H7 (cell line): ENCODE results near the gene AQR. TPM values are rescaled to one million over a fixed set of nuclear protein-coding genes. Genes with fewer than 3 reads are reported as not detected.

ENCODE experiments used
- DNase-seq: peaks from one replicate; pipeline ENCODE4 v3.0.0; 2012
- H3K27me3 ChIP-seq: 2 replicates; pipeline ENCODE4 v1.6.0; 2011; ENCODE audit warnings: mild to moderate bottlenecking, low read length; ENCODE audit not compliant: control insufficient read depth, insufficient read depth
- H3K36me3 ChIP-seq: replicated peaks from 2 replicates; pipeline ENCODE4 v1.5.1; 2011; ENCODE audit warnings: low read length; ENCODE audit not compliant: control insufficient read depth, insufficient read depth
- H3K4me3 ChIP-seq: 2 replicates; pipeline ENCODE4 v1.5.1; 2011; ENCODE audit warnings: low read depth, mild to moderate bottlenecking, control low read depth, low read length, moderate library complexity; ENCODE audit not compliant: insufficient read depth
- total RNA-seq: library from RNA; depleted of rRNA; stranded (reverse); fragments of >200 nt; shearing (Covaris generic); gene quantifications from 2 replicates; pipeline ENCODE4 v1.2.3, GENCODE V29; 2014

The AQR gene
- total RNA-seq, 1 experiment from 2014 or later = 36.9 TPM

DNA sequence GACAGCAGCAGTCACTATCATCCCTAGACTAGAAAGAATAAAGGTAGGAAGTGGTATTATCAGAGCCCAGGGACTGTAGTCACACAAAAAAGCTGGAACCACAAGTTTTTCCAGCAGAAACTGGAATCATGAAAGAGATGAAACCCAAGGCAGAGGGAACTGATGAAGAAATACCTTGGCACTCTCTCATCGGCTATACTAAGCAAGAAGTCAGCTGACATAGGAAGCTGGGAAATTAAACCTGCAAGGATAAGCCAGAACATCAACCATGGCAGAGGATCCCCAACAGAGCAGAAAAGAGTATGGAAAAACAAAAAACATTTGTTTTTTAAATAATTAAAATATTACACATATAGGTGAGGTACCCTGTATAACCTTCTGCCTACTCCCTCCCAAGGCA, 86.5 kb downstream of the AQR start:
- H3K4me3 ChIP-seq = no peak overlapping the region
- DNase-seq = no peak
- no peaks in the 10 kb centered on the region for H3K27me3 ChIP-seq
- peaks cover 4% of the 10 kb centered on the region for H3K36me3 ChIP-seq

DNA sequence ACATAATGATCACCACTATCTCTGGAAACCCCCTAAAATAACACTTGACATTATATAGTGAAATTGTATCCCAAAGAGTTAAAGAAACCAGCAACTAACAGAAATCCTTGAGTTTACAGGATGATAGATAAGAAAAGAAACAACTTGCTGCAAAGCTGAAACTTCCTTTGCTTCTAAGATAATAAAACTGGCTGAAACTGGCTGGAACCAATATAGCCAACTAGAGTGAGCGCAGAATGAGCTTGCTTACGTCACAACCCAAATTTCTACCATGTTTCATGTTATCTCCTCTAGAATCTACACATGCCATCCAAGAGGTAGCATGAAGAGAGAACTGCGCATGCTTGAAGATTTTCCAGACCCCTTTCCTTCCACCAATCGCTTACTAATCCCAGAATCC, 90.4 kb downstream of the AQR start:
- no peak for DNase-seq
- no peak overlapping the region for H3K4me3 ChIP-seq
- H3K36me3 ChIP-seq = peaks cover 6% of the 10 kb centered on the region
- no peaks in the 10 kb centered on the region for H3K27me3 ChIP-seq

DNA sequence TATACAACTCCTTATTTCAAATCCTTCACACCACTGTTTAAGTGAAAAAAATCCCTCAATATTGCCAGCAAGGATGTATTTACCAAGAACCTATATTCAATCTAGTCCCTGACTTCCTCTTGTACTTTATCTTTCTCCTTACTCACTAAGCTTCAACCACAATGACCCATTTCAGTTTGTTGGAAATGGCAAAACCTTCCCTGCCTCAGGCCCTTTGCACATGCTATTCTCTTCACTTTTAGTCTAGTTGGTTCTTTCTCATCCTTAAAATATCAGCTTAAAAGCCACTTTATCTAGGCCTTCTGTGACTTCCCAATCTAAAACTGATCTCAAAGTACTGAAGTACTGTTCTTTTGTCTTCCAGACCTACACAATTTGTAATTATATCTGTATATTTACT, 92.9 kb downstream of the AQR start:
- DNase-seq = no peak
- H3K36me3 ChIP-seq = peaks cover 5% of the 10 kb centered on the region
- no peaks in the 10 kb centered on the region for H3K27me3 ChIP-seq
- no peak overlapping the region for H3K4me3 ChIP-seq

GRCh38 chr15:34869110-34869509, 100.4 kb downstream of the AQR start:
- Histone ChIP-seq H3K4me3 (no peak overlapping the region), H3K36me3 (peaks cover 2% of the 10 kb centered on the region), H3K27me3 (no peaks in the 10 kb centered on the region)
- DNase-seq = no peak

GRCh38 chr15:34865531-34865930, 104.0 kb downstream of the AQR start:
- Histone ChIP-seq H3K4me3 (no peak overlapping the region), H3K36me3 (peaks cover 4% of the 10 kb centered on the region), H3K27me3 (no peaks in the 10 kb centered on the region)
- DNase-seq = no peak

GRCh38 chr15:34861214-34861613, 108.3 kb downstream of the AQR start:
- H3K27me3 ChIP-seq = no peaks in the 10 kb centered on the region
- peaks cover 8% of the 10 kb centered on the region for H3K36me3 ChIP-seq
- H3K4me3 ChIP-seq = no peak overlapping the region
- no peak for DNase-seq

DNA sequence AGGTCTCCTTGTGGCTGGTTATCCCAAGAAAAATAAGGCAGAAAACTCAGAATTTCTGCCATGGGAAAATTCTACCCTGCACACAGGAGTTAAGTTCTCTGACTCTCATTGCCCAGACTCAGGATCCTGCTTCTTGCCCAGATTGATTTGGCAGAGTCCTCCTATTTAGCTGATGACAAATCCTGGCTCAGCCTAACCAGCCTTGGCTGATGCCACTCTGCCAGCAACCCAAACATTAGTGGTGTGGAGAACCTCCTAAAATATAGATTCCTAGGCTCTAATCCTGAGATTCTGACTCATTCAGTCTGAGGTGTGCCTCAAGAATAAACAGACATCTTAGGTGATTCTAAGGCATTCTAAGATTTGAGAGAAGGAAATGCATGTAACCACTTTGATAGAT, 113.6 kb downstream of the AQR start:
- no peak overlapping the region for H3K4me3 ChIP-seq
- peaks cover 10% of the 10 kb centered on the region for H3K36me3 ChIP-seq
- DNase-seq = no peak
- H3K27me3 ChIP-seq = no peaks in the 10 kb centered on the region

- peaks cover 10% of the 10 kb centered on the region for H3K36me3 ChIP-seq
- DNase-seq = no peak
- H3K27me3 ChIP-seq = no peaks in the 10 kb centered on the region
- H3K4me3 ChIP-seq = no peak overlapping the region
These were observed 114.1 kb downstream of the AQR start for GRCh38 chr15:34855413-34855812.

DNA sequence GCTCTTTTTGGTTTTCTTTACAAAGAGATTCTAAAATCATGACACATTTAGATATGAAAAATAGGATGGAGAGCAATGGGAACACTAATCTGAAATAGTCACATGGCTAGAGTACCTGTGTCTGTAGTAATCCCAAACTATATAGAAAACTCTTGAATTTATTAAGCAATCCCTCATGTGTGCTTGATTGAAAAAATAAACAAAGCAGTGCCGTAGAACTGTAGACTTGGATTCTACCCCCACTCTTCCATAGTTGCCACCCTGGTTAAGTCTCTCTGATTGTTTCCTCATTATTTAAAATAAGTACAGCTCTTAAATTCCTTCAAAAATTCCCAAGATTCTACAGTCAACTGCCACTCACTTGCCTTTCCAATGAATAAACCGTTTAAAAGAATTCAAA, 115.3 kb downstream of the AQR start:
- no peak for DNase-seq
- no peaks in the 10 kb centered on the region for H3K27me3 ChIP-seq
- H3K4me3 ChIP-seq = no peak overlapping the region
- peaks cover 10% of the 10 kb centered on the region for H3K36me3 ChIP-seq

DNA sequence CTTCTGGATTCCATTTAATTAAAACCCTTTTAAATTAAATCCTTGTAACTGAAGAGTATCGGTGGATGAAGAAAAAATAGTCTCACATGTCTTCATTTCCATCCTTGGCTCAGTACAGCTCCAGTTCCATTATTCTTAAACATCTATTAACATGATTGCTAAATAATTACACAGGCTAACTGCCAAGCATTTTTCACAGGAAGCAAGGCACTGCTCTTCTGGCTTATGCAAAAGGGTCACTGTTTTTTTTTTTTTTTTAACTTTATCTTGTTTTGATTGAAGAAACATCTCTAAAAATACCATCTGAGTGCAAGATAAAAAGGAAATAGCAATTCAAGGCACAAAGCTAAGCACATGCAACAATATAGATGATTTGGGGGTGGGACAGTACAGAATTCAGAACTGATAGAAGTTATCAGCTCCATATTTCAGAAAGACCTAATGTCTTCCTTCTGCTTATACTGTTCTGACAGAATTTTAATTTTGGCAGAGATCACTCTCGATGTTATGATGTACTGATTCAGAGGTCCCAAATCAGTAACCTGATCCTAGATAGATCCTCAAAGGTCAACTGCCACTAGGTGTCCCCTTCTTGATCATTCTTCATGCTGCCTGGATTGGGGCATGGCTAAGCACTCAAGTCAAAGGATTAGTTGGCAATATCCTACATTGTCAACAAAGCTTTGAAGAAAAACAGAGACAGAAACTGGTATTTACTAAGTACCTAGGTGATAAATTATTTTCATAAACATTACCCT, 116.4 kb downstream of the AQR start:
- H3K27me3 ChIP-seq = no peaks in the 10 kb centered on the region
- peaks cover 10% of the 10 kb centered on the region for H3K36me3 ChIP-seq
- peak; percentile 9 for DNase-seq
- H3K4me3 ChIP-seq = no peak overlapping the region

DNA sequence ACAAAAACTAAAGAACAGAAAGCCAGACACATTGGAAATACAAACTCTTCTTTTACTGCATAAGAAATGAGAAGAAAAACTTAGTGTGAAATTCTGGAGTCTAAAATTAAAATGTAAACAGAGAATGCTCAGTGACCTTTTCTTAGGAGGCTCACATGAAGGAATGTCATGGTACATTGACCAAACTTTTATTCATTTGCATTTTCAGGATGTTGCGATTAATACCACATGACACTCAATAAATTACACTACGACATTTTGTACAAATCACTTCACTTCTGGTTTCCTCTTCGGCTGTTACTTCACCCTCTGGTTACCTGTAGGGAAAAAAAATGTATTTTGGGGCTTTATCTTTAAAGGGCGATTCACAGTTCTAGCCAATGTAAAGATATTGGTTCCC, 117.8 kb downstream of the AQR start:
- H3K4me3 ChIP-seq = no peak overlapping the region
- H3K36me3 ChIP-seq = peaks cover 7% of the 10 kb centered on the region
- DNase-seq = no peak
- no peaks in the 10 kb centered on the region for H3K27me3 ChIP-seq

DNA sequence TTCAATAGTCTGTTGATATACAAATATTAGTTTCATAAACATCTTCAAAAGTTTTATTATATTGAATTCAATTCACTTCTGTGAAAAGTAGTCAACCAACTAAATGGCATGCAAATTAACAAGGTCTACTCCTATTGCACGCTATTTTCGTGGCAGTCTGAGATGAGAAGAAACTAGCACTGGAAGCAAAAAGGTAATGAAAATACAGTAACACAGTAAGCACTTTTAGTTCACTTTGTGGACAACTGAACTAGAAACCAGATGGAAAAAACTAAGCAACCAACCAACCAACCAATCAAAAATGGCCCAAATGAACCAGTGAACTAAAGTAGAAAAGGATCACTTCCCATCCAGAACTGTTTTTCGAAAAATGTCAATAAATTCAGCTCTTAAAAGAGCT, 118.5 kb downstream of the AQR start:
- H3K27me3 ChIP-seq = no peaks in the 10 kb centered on the region
- no peak overlapping the region for H3K4me3 ChIP-seq
- peaks cover 4% of the 10 kb centered on the region for H3K36me3 ChIP-seq
- DNase-seq = no peak

GRCh38 chr15:34850121-34850520, 119.4 kb downstream of the AQR start:
- DNase-seq = no peak
- H3K27me3 ChIP-seq = no peaks in the 10 kb centered on the region
- H3K36me3 ChIP-seq = no peaks in the 10 kb centered on the region; the same call in 1 of the 2 replicates
- H3K4me3 ChIP-seq = no peak overlapping the region

GRCh38 chr15:34849364-34849959, 120.1 kb downstream of the AQR start:
- Histone ChIP-seq H3K27me3 (no peaks in the 10 kb centered on the region), H3K4me3 (no peak overlapping the region), H3K36me3 (no peaks in the 10 kb centered on the region)
- no peak for DNase-seq

GRCh38 chr15:34847598-34847997, 121.9 kb downstream of the AQR start:
- Histone ChIP-seq H3K4me3 (no peak overlapping the region), H3K27me3 (no peaks in the 10 kb centered on the region)

More at GRCh38 chr15:34847598-34847997, 121.9 kb downstream of the AQR start:
- DNase-seq = no peak
- no peaks in the 10 kb centered on the region for H3K36me3 ChIP-seq
